Measurements from ENCODE around the gene THRAP3. TPM values are rescaled to one million over a fixed set of nuclear protein-coding genes. Genes with fewer than 3 reads are reported as not detected.
"Not testable (repeated sequence)": the region's sequence is repeated elsewhere in the genome, so short reads cannot be mapped to it uniquely, and the experiment has no call there.

THRAP3 gene
- total RNA-seq, 2 experiments from 2014 or later: 125 to 130 TPM

DNA sequence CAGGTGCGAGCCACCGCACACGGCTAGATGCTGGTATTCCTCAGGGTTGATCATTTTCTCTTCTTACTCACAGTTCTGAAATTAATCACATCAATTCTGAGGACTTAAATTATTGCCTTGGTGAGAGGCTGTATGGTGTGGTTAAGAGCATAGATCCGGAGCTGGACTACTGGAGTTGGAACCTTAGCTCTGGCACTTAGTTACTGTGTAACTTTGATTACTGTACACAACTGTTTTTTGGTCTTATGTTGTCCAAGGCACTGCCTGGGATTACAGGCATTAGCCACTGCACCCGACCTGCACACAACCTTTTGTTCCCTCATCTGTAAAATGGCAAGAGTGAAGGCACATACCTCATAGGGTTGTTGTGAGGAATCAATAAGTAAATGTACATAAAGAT, 25.6 kb upstream of the THRAP3 start:
- no peak for DNase-seq
- H3K4me1 Mint-ChIP-seq: peaks cover 4% of the 10 kb centered on the region
- H3K9me3 Mint-ChIP-seq: no peaks in the 10 kb centered on the region
- POLR2A ChIA-PET: interaction anchor here (0.7 kb wide), 1 partner anchor 252 kb away, joined by 3 read pairs; the partner anchor contains the start of gene OSCP1
- no peaks in the 10 kb centered on the region for H3K36me3 Mint-ChIP-seq
- no peak for ATAC-seq (ENCODE audit: low read depth)
- H3K27ac Mint-ChIP-seq: no peak overlapping the region
- H3K27me3 Mint-ChIP-seq: no peaks in the 10 kb centered on the region
- no peak overlapping the region for H3K4me3 Mint-ChIP-seq

DNA sequence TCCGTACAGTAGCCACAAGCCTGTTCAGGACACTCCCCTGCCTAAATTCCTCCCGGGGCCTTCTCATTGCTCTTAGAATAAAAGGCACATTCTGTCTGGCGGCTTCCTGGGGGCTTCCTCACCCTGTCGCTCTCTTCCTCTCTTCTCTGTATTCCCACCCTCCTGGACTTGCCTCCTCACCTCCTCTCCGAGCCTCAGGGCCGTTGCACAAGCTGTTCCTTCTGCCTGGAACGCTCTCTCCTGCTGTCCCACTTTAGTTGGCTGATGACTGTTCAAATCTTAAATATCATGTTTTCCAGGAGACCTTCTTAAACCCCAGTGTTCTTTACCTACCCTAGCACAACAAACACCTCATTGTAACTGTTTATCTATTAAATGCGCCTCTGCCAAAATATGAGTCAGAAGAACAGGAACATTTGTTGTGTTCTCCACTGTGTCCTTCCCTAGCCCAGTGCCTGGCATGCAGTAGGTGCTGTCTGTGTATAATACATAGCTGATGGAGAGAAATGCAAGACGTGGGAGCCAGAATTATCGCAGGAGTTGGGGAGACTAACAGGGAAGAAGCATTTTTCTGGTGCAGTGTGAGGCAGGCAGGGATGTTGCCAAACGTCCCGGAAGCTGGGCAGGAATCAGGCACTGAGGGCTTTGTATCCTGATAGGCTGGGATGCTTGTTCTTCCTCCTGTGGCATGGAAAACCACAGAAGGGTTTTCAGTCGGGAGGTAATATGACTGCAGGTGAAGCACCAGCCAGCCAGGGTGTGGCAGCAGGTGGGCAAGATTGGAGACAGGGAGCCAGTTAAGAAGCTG, 24.1 kb upstream of the THRAP3 start:
- no peak for DNase-seq
- Mint-ChIP-seq H3K36me3 (no peaks in the 10 kb centered on the region), H3K27ac (no peak overlapping the region), H3K4me3 (no peak overlapping the region), H3K27me3 (no peaks in the 10 kb centered on the region), H3K4me1 (peaks cover 4% of the 10 kb centered on the region), H3K9me3 (no peaks in the 10 kb centered on the region)
- POLR2A ChIA-PET: no interaction called here
- no peak for ATAC-seq (ENCODE audit: low read depth)

DNA sequence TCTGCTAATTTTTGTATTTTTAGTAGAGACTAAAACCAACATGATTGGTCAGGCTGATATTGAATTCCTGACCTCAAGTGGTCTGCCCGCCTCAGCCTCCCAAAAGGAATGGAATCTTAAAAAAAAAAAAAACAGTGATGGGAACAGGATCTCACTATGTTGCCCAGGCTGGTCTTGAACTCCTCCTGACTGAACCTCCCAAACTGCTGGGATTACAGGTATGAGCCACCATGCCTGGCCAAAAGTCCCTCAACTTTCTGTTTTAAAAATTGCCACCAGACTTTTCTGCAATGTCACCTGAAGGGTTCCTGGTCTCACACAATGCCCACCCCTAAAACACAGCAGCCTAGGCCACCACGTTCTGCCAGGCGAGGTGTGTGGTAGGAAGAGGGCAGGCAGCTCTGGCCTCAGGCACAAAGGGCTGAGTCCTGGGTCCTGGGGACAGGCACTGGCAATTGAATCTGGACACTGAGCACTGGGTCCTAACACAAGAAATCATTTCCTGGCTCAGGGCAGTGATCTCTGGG, 21.2 kb upstream of the THRAP3 start:
- Mint-ChIP-seq H3K36me3 (no peaks in the 10 kb centered on the region), H3K27me3 (no peaks in the 10 kb centered on the region), H3K4me1 (peaks cover 6% of the 10 kb centered on the region), H3K27ac (no peak overlapping the region), H3K9me3 (no peaks in the 10 kb centered on the region), H3K4me3 (no peak overlapping the region)
- DNase-seq: no peak
- no peak for ATAC-seq (ENCODE audit: low read depth)
- POLR2A ChIA-PET: no interaction called here

DNA sequence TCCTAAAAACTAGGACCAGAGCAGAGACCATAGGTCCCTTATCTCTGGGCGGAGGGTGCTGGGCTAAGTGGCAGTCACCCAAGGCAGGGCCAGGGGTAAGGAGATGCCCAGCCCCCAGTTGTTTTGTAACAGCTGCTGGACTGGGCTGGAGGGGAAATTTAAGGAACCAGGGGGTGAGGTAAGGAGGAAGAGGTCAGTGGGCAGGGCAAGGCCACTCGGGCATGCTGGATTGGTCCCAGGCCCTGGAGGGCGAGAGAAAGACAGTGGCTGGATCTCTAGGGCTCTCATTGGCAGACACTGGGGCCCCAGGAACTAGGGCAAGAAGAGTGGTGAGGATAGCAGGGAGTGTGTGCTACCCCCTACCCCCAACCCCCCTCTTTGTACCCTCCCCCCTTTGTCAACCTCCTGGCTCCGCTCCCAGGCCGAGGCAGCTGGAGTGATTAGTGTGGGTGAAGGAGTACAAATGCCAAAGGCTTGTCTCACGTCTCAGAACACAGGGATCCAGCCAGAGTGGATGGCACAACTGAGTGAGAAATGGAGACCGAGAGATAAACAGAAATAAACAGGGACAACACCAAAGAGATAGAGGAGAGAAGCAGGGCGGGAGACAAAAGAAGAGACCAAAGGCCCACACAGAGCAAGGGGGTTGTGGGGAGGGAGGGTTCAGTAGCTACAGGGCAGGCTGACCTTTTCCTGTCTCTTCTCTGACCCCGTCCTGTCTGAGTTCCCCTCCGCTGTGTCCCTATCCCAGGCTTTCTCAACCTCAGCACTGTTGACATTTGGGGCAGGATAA, 20.5 kb upstream of the THRAP3 start:
- no peak for ATAC-seq (ENCODE audit: low read depth)
- no peak overlapping the region for H3K27ac Mint-ChIP-seq
- H3K4me3 Mint-ChIP-seq: no peak overlapping the region
- H3K27me3 Mint-ChIP-seq: no peaks in the 10 kb centered on the region
- no peak for DNase-seq
- POLR2A ChIA-PET: no interaction called here
- H3K36me3 Mint-ChIP-seq: no peaks in the 10 kb centered on the region
- no peaks in the 10 kb centered on the region for H3K9me3 Mint-ChIP-seq
- H3K4me1 Mint-ChIP-seq: peaks cover 6% of the 10 kb centered on the region

DNA sequence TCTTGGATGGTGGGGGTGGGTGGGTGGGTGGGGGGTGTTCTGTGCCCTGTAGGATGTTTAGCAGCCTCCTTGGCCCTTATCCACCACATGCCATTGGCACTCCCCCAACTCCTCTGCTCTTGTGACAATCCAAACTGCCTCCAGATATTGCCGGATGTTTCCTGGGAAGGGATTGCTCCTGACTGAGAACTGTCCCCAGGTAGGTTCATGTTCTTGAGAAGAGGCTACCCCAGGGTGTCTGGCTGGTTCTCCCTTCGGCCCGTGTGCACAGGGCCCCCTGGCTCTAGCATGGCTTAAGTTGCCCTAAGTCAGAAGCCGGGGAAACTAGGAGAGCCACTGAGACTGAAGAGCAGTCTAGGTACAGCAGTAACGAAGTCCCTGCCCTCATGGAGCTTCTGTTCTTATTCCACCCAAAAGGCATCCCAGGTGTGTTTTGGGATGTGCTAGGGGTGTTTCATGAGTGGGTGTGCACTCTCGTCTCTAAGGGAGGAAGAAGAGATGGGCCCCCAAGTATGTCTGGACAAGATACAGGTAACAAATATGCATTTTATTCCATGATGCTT, 19.8 kb upstream of the THRAP3 start:
- Mint-ChIP-seq H3K4me1 (peaks cover 6% of the 10 kb centered on the region), H3K9me3 (no peaks in the 10 kb centered on the region), H3K4me3 (no peak overlapping the region), H3K27me3 (no peaks in the 10 kb centered on the region), H3K36me3 (no peaks in the 10 kb centered on the region), H3K27ac (no peak overlapping the region)
- no peak for DNase-seq
- POLR2A ChIA-PET: no interaction called here
- ATAC-seq (ENCODE audit: low read depth): no peak

DNA sequence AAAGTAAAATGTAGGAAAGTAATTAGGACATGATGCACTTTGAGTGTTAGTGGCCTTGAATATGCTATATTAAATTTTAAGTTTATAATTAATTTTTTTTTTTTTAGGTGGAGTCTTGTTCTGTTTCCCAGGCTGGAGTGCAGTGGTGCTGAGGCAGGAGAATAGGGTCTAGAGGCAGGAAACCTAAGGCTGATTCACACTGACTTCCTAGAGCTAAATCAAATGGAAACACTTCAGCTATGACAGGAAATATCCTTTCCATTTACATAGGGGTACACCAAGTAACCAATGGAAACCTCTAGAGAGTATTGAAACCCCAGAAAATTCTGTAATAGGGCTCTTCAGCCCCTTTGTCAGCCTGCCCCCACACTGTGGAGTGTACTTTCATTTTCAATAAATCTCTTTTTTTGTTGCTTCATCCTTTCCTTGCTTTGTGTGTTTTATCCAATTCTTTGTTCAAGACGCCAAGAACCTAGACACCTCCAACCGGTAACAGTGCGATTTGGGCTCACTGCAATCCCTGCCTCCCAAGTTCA, 17.9 kb upstream of the THRAP3 start:
- no peak overlapping the region for H3K4me3 Mint-ChIP-seq
- no peak for DNase-seq
- no peaks in the 10 kb centered on the region for H3K9me3 Mint-ChIP-seq

DNA sequence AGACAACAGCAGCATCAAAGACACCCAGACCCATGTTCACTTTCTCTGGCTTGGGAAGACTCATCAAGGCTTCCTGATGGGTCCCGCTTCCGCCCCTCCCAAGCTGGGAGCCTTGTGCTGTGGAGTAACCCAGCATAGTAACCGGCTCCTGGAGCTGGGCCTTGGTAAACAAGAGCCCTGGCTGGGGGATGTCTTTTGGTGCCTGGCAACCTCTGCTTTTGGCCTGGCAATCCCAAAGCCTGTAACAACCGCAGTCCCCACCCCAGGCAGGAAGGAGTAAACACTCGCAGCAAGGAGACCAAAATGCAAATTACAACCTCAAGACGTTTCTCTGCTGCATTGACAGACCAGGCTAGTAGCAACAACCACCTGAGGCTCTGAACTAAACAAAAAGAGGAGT, 16.9 kb upstream of the THRAP3 start:
- H3K27me3 Mint-ChIP-seq: no peaks in the 10 kb centered on the region
- peaks cover 5% of the 10 kb centered on the region for H3K4me1 Mint-ChIP-seq
- DNase-seq (no peak), ATAC-seq (ENCODE audit: low read depth) (no peak)
- no peaks in the 10 kb centered on the region for H3K9me3 Mint-ChIP-seq
- H3K4me3 Mint-ChIP-seq: no peak overlapping the region
- POLR2A ChIA-PET: no interaction called here
- H3K36me3 Mint-ChIP-seq: no peaks in the 10 kb centered on the region
- no peak overlapping the region for H3K27ac Mint-ChIP-seq

More for the DNA sequence above, 17.9 kb upstream of the THRAP3 start:
- Mint-ChIP-seq H3K27ac (no peak overlapping the region), H3K27me3 (no peaks in the 10 kb centered on the region), H3K36me3 (no peaks in the 10 kb centered on the region), H3K4me1 (peaks cover 5% of the 10 kb centered on the region)
- POLR2A ChIA-PET: no interaction called here
- ATAC-seq (ENCODE audit: low read depth): no peak

DNA sequence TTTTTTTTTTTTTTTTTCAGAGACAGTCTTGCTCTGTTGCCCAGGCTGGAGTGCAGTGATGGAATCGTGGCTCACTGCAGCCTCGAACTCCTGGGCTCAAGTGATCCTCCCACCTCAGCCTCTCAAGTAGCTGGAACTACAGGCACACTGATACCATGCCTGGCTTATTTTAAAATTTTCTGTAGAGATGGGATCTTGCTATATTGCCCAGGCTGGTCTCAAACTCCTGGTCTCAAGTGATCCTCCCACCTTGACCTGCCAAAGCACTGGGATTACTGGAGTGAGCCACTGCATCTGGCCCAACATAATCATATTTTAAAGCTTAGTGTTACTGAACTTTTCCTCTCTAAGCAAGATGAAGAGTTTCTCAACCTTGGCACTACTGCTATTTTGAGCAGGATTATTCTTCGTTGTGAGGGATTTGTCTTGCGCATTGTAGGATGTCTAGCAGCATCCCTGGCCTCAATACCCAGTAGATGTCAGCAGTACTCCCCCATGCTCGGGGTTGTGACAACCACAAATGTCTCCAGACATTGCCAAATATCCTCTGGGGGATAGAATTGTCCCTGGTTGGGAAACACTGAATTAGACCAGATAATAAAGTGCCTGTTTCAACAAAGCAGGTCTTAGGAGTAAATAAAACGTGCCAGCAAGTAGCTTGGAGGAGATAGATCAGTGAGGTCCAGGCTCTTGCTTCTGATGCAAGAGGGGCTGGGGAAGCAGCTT, 15.1 kb upstream of the THRAP3 start:
- no peaks in the 10 kb centered on the region for H3K36me3 Mint-ChIP-seq
- no peak overlapping the region for H3K27ac Mint-ChIP-seq
- H3K27me3 Mint-ChIP-seq: no peaks in the 10 kb centered on the region
- ATAC-seq (ENCODE audit: low read depth): no peak
- no peaks in the 10 kb centered on the region for H3K9me3 Mint-ChIP-seq
- DNase-seq: no peak
- POLR2A ChIA-PET: interaction anchor here (0.7 kb wide), 1 partner anchor 67 kb away, joined by 8 read pairs; no protein-coding TSS in a partner anchor
- H3K4me1 Mint-ChIP-seq: peaks cover 12% of the 10 kb centered on the region
- no peak overlapping the region for H3K4me3 Mint-ChIP-seq

DNA sequence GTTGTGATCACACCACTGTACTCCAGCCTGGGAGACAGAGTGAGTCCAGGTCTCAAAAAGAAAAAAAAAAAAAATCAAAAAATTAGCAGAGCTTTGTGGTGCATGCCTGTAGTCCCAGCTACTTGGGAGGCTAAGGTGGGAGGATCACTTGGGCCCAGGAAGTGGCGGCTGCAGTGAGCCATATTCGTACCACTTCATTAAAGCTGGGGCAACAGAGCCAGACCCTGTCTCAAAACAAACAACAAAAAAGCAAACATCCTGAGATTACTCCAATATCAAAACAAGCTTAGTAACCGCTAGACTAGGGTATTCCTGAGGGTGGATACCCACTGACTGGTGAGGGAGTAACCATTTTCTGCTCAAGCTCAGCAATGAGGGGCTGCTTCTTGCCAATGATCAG, 12.9 kb upstream of the THRAP3 start:
- Mint-ChIP-seq H3K36me3 (no peaks in the 10 kb centered on the region), H3K4me3 (no peak overlapping the region), H3K4me1 (peaks cover 11% of the 10 kb centered on the region), H3K9me3 (no peaks in the 10 kb centered on the region), H3K27ac (no peak overlapping the region), H3K27me3 (no peaks in the 10 kb centered on the region)
- POLR2A ChIA-PET: interaction anchor here (0.7 to 1.8 kb wide), 2 partner anchors 12 to 1226 kb away, joined by 3 to 8 read pairs; partner anchors contain the start of gene THRAP3
- DNase-seq (no peak), ATAC-seq (ENCODE audit: low read depth) (no peak)

DNA sequence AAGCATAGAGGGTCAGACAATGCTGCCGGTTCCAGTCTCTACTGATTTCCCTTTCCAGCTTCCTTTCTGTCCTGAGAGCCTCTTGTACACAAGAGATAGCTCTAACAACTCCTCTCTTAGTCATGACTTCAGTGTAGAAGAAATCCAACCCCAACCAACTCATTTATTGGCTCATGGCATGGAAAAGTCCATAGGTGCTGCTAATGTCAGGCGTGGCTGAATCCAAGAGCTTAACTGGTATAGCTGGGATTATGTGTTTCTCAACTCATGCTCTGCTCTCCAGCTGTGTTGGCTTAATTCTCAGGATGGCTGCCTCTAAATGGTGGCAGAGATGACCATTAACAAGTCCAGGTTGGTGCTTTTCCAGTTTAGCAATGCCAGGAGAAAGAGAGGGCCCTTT, 12.4 kb upstream of the THRAP3 start:
- POLR2A ChIA-PET: interaction anchor here (0.7 to 1.8 kb wide), 2 partner anchors 12 to 1226 kb away, joined by 3 to 8 read pairs; partner anchors contain the start of gene THRAP3
- no peaks in the 10 kb centered on the region for H3K9me3 Mint-ChIP-seq
- DNase-seq: no peak
- no peak overlapping the region for H3K27ac Mint-ChIP-seq
- H3K4me3 Mint-ChIP-seq: no peak overlapping the region
- H3K27me3 Mint-ChIP-seq: no peaks in the 10 kb centered on the region
- peaks cover 7% of the 10 kb centered on the region for H3K4me1 Mint-ChIP-seq
- ATAC-seq (ENCODE audit: low read depth): no peak
- no peaks in the 10 kb centered on the region for H3K36me3 Mint-ChIP-seq

DNA sequence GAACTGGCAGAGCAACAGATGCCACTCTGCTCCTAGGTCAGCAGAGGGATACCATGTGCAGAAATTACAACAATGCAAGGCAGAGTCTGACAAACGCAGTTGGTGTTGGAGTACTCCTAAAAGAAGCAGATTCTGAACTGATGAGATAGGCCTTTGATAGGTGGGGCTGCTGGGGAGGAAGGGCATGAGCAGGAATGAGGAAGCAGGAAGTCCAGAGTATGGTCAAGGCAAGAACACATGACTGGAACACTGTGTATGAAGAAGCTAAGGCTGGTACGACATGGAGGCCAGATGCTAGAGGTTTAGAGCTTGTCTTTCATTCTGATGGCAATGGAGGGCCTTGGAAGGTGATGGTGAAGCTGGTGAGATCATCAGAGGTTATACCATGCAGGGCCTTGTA, 11.5 kb upstream of the THRAP3 start:
- H3K4me3 Mint-ChIP-seq: no peak overlapping the region
- peaks cover 7% of the 10 kb centered on the region for H3K4me1 Mint-ChIP-seq
- H3K9me3 Mint-ChIP-seq: no peaks in the 10 kb centered on the region

DNA sequence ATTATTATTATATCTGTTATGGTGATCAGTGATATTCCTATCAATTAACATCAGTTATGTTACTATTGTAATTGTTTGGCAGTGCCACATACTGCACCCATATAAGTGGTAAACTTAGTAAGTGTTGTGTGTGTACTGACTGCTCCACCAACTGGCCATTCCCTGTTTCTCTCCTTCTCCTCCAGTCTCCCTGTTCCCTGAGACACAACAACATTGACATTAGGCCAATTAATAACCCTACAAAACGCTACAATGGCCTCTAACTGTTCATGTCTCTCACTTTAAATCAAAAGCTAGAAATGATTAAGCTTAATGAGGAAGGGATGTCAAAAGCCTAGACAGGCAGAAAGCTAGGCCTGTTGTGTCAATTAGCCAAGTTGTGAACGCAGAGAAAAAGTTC, 6.6 kb upstream of the THRAP3 start:
- DNase-seq (no peak), ATAC-seq (ENCODE audit: low read depth) (no peak)
- no peak overlapping the region for H3K4me3 Mint-ChIP-seq
- POLR2A ChIA-PET: no interaction called here
- H3K27ac Mint-ChIP-seq: no peak overlapping the region
- H3K4me1 Mint-ChIP-seq: peaks cover 5% of the 10 kb centered on the region
- no peaks in the 10 kb centered on the region for H3K27me3 Mint-ChIP-seq
- no peaks in the 10 kb centered on the region for H3K36me3 Mint-ChIP-seq
- H3K9me3 Mint-ChIP-seq: no peaks in the 10 kb centered on the region

More for the DNA sequence above, 11.5 kb upstream of the THRAP3 start:
- Mint-ChIP-seq H3K27me3 (no peaks in the 10 kb centered on the region), H3K27ac (no peak overlapping the region), H3K36me3 (no peaks in the 10 kb centered on the region)
- POLR2A ChIA-PET: no interaction called here
- no peak for DNase-seq
- ATAC-seq (ENCODE audit: low read depth): no peak

DNA sequence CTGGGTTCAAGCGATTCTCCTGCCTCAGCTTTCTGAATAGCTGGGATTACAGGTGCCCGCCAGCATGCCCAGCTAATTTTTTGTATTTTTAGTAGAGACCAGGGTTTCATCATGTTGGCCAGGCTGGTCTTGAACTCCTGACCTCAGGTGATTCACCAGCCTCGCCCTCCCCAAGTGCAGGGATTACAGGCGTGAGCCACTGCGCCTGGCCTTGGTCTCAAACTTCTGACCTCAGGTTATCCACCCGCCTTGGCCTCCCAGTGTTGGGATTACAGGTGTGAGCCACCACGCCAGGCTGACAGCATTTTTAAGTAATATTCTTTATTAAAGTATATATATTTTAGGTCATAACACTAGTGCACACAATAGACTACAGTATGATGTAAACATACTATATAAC, 2.3 kb upstream of the THRAP3 start:
- DNase-seq; POLR2A ChIA-PET; H3K4me3 Mint-ChIP-seq; ATAC-seq (ENCODE audit: low read depth); H3K9me3 Mint-ChIP-seq; H3K27me3 Mint-ChIP-seq; H3K27ac Mint-ChIP-seq: not testable (repeated sequence)
- Mint-ChIP-seq H3K36me3 (peaks cover 15% of the 10 kb centered on the region), H3K4me1 (peaks cover 20% of the 10 kb centered on the region)

All from activated naive CD8-positive, alpha-beta T cell treated with anti-CD3 and anti-CD28 coated beads, Interleukin-2, amount 10 ng/mL, durations not matched to agents 7 days and 5 days (primary cell).